ENCODE data around the gene RYR1.

DNA sequence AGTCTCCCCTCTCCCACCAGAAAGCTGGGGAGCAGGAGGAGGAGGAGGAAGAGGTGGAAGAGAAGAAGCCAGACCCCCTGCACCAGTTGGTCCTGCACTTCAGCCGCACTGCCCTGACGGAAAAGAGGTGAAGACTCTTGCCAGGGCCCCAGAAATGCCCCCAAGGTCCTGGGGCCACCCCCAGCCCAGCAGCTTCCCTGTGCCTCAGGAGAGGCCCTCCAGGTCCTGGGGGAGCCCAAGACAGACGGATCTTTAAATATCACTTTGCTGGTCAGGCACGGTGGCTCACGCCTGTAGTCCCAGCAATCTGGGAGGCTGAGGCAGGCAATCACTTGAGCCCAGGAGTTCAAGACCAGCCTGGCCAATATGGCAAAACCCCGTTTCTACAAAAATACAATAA lies 95.4 kb downstream of the RYR1 start:
- TF ChIP-seq CTCF (IDR thresholded peaks at IDR 0.05; ENCODE audit: low read length) (no peak), EZH2phosphoT487 (IDR thresholded peaks at IDR 0.05; ENCODE audit: low read length) (no peak)

Measured in MM.1S (cell line).